PC-9 (cell line): ENCODE results near the gene PECR. TPM values are rescaled to one million over a fixed set of nuclear protein-coding genes. Genes with fewer than 3 reads are reported as not detected.

ENCODE experiments used
- BruUV-seq: library from RNA; stranded (reverse); fragments of 400-500 nt; replicated peaks from 2 replicates; lab custom pipeline; 2021; lab: Mats Ljungman, UMichigan
- CTCF ChIA-PET: fragments of 300-600 bp; sonication (Branson Sonifier 250); formaldehyde crosslinking; loops from one replicate; lab custom pipeline; 2022; ENCODE audit warnings: antibody characterized with exemption; lab: Charles Lee
- POLR2A ChIA-PET: fragments of 300-600 bp; sonication (Branson Sonifier 250); formaldehyde crosslinking; loops from one replicate; lab custom pipeline; 2022; ENCODE audit warnings: antibody characterized with exemption; ENCODE audit not compliant: unreplicated experiment; lab: Charles Lee
- DNase-seq, 2 experiments: peaks; one replicate each; pipeline versions ENCODE4 v3.0.0 to v3.0.0-alpha.2; 2015 to 2022; ENCODE audit warnings: mixed read lengths in 1 of 2
- H2AFZ ChIP-seq: fragments of 200-600 bp; sonication (generic); 2 replicates; pipeline ENCODE4 v1.8.1; 2017; ENCODE audit warnings: antibody characterized with exemption
- H3F3A ChIP-seq: fragments of 200-600 bp; sonication (generic); 2 replicates; pipeline ENCODE4 v1.8.1; 2017; ENCODE audit warnings: antibody characterized with exemption, mild to moderate bottlenecking, low read depth; ENCODE audit not compliant: insufficient read depth
- H3K27ac ChIP-seq: fragments of 200-600 bp; sonication (generic); 2 replicates; pipeline ENCODE4 v1.6.1; 2016; ENCODE audit warnings: mixed run types
- H3K27me3 ChIP-seq: fragments of 200-600 bp; sonication (generic); 2 replicates; pipeline ENCODE4 v1.6.1; 2016; ENCODE audit warnings: low read depth, mixed run types; ENCODE audit not compliant: insufficient read depth
- H3K36me3 ChIP-seq: fragments of 200-600 bp; sonication (generic); 2 replicates; pipeline ENCODE4 v1.6.1; 2016; ENCODE audit warnings: low read depth, mixed run types
- H3K4me1 ChIP-seq: fragments of 200-600 bp; sonication (generic); replicated peaks from 2 replicates; pipeline ENCODE4 v1.6.1; 2016; ENCODE audit warnings: mixed run types; ENCODE audit not compliant: insufficient read depth
- H3K4me2 ChIP-seq: fragments of 200-600 bp; sonication (generic); 2 replicates; pipeline ENCODE4 v1.6.1; 2017; ENCODE audit warnings: mixed run types
- H3K4me3 ChIP-seq: fragments of 200-600 bp; sonication (generic); 2 replicates; pipeline ENCODE4 v1.6.1; 2016; ENCODE audit warnings: mixed run types
- H3K79me2 ChIP-seq: fragments of 200-600 bp; sonication (generic); 2 replicates; pipeline ENCODE4 v1.6.1; 2017; ENCODE audit warnings: low read depth, mixed run types
- H3K9me2 ChIP-seq: fragments of 200-600 bp; sonication (generic); 2 replicates; pipeline ENCODE4 v1.8.1; 2017; ENCODE audit warnings: mild to moderate bottlenecking; ENCODE audit not compliant: insufficient read depth
- H3K9me3 ChIP-seq: fragments of 200-600 bp; sonication (generic); 2 replicates; pipeline ENCODE4 v1.8.1; 2016; ENCODE audit warnings: low read depth; ENCODE audit not compliant: insufficient read depth
- H4K20me1 ChIP-seq: fragments of 200-600 bp; sonication (generic); 2 replicates; pipeline ENCODE4 v1.8.1; 2017; ENCODE audit not compliant: insufficient read depth
- EZH2 ChIP-seq: fragments of 200-600 bp; sonication (generic); IDR thresholded peaks from 2 replicates; pipeline ENCODE4 v1.8.0; 2017; ENCODE audit warnings: antibody characterized with exemption, low read depth
- intact Hi-C: fragments of 100-400 bp; cut with micrococcal nuclease; formaldehyde crosslinking; loops from one replicate; pipeline ENCODE4 v1.10.0; 2022; ENCODE audit not compliant: unreplicated experiment
- total RNA-seq: library from RNA; stranded (reverse); gene quantifications from 2 replicates; pipeline ENCODE4 v1.2.3, GENCODE V29; 2021
- TF ChIP-seq, protein P1 (sequence below): fragments of 200-600 bp; sonication (generic); conservative IDR thresholded peaks from 2 replicates; pipeline ENCODE4 v1.6.1; 2017; ENCODE audit warnings: mixed run types, antibody characterized with exemption, mild to moderate bottlenecking, moderate library complexity

PECR gene
- total RNA-seq, 1 experiment from 2014 or later, result 10.8 TPM

DNA sequence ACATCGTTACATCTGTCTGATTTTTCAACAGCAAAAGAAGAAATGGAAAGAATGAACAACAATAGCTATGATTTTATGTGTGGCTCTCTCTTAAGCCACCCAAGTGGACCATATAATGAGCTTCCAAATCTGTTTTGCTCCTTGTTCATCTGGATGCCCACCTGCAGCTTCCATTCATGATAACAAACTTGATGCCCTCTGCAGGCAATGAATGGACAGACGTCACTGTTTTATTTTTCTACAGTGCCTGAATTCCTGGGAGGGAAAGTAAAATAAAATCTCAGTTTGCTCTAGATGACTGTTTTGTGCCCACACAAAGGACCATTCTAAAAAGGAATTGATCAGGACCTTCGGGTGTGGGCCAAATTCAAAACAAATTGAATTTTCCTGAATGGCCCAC is 73.2 kb downstream of the PECR start:
- peaks cover 85% of the 10 kb centered on the region for H3K79me2 ChIP-seq
- H3K9me3 ChIP-seq, result 0 out of 2 replicates have a peak, but pooled peaks cover 5% of the 10 kb centered on the region
- H2AFZ ChIP-seq, result no peak overlapping the region
- H3K4me1 ChIP-seq, result peaks cover 61% of the 10 kb centered on the region
- no TSS peak for BruUV-seq
- no peak for TF ChIP-seq EZH2
- TF ChIP-seq, protein P1, sequence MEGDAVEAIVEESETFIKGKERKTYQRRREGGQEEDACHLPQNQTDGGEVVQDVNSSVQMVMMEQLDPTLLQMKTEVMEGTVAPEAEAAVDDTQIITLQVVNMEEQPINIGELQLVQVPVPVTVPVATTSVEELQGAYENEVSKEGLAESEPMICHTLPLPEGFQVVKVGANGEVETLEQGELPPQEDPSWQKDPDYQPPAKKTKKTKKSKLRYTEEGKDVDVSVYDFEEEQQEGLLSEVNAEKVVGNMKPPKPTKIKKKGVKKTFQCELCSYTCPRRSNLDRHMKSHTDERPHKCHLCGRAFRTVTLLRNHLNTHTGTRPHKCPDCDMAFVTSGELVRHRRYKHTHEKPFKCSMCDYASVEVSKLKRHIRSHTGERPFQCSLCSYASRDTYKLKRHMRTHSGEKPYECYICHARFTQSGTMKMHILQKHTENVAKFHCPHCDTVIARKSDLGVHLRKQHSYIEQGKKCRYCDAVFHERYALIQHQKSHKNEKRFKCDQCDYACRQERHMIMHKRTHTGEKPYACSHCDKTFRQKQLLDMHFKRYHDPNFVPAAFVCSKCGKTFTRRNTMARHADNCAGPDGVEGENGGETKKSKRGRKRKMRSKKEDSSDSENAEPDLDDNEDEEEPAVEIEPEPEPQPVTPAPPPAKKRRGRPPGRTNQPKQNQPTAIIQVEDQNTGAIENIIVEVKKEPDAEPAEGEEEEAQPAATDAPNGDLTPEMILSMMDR, result no peak; the same call in 1 of the 2 replicates
- H3K27ac ChIP-seq, result peak overlapping the region; percentile 28; the same call in 1 of the 2 replicates
- no peaks in the 10 kb centered on the region for H3K9me2 ChIP-seq
- peaks cover 9% of the 10 kb centered on the region; the same call in 1 of the 2 replicates for H3K36me3 ChIP-seq
- CTCF ChIA-PET, result no interaction called here
- intact Hi-C loops, result no loop called here
- H4K20me1 ChIP-seq, result no peaks in the 10 kb centered on the region
- peaks cover 64% of the 10 kb centered on the region for H3F3A ChIP-seq
- no peaks in the 10 kb centered on the region for H3K27me3 ChIP-seq
- no peak overlapping the region for H3K4me2 ChIP-seq
- H3K4me3 ChIP-seq, result no peak overlapping the region
- POLR2A ChIA-PET, result interaction anchor here (0.7 kb wide), 1 partner anchor 34 kb away, joined by 3 read pairs; no protein-coding TSS in a partner anchor
- DNase-seq, result no peak

DNA sequence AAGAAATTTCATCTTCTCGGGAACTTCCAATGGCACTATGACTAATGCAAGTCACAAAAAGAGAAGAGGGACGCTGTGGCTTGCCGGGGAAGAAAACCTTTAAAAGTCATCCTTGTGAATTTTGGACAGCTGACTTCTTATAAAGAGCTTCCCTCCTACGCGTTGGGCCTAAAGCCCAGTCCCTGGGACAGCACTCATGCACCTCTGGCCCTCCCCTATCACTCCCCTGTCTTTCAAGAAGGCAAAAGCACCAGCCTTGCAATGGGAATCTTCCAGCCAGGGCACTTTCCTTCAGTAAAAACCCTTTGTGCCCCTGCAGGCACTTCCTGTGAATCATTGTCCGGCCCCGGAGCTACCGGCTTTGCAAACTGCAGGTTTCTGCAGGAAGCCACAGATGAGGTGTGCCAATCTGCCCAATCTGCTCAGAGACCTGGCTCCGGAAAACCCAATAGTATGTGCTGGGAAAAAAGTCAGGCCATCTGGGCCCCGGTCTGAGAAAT is 75.4 kb downstream of the PECR start:
- intact Hi-C loops, result loop anchor here (1.0 kb wide), 1 partner anchor 24 kb away; no protein-coding TSS in a partner anchor
- peaks cover 47% of the 10 kb centered on the region for H3F3A ChIP-seq
- no peak for TF ChIP-seq EZH2
- TF ChIP-seq, protein P1, result peak; percentile 5; the same call in 1 of the 2 replicates
- H2AFZ ChIP-seq, result no peak overlapping the region
- no peaks in the 10 kb centered on the region for H3K9me2 ChIP-seq
- H3K27ac ChIP-seq, result peak overlapping the region; percentile 98
- no peaks in the 10 kb centered on the region for H3K27me3 ChIP-seq
- peak overlapping the region; percentile 73 for H3K4me2 ChIP-seq
- H3K79me2 ChIP-seq, result peaks cover 92% of the 10 kb centered on the region
- no TSS peak for BruUV-seq
- ChIA-PET CTCF (interaction anchor here (0.6 kb wide), 2 partner anchors 15 to 48 kb away, joined by 5 to 7 read pairs; no protein-coding TSS in a partner anchor), POLR2A (no interaction called here)
- peak; percentile 74 to 93 for DNase-seq
- peaks cover 9% of the 10 kb centered on the region; the same call in 1 of the 2 replicates for H3K36me3 ChIP-seq
- H3K4me1 ChIP-seq, result peaks cover 68% of the 10 kb centered on the region
- H3K4me3 ChIP-seq, result peak overlapping the region; percentile 36
- H3K9me3 ChIP-seq, result 0 out of 2 replicates have a peak, but pooled peaks cover 5% of the 10 kb centered on the region
- 0 out of 2 replicates have a peak, but pooled peaks cover 3% of the 10 kb centered on the region for H4K20me1 ChIP-seq

DNA sequence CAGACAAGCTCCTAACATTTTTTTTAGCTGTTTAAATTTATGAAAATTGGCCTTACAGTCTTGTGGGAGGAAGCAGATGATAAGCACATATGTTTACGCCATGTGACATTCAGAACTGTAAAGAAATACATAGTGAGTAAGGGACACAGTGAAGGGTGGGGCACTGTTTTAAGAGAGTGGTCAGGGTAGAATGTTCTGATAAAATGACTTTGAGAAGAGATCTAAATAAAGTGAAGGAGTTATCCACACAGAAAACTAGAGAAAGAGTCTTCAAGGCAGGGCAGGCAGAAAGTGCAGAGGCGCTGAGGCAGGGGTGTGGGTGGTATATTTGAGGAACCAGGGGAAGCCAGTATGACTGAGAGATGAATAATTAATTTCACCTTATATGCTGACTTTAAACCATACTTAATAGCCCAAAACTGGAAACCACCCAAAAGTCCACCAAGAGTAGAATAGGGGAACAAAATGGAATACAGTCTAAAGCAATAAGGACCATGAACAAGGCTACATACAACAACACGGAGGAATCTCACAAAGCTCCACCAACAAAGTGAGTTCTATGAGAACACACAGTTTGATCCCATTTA is 76.8 kb downstream of the PECR start:
- no TSS peak for BruUV-seq
- no peak for DNase-seq
- H3K27me3 ChIP-seq, result no peaks in the 10 kb centered on the region
- POLR2A ChIA-PET, result no interaction called here
- H3K4me2 ChIP-seq, result peak overlapping the region; percentile 73
- peaks cover 41% of the 10 kb centered on the region for H3F3A ChIP-seq
- intact Hi-C loops, result no loop called here
- no peak for TF ChIP-seq EZH2
- TF ChIP-seq, protein P1, result no peak
- 0 out of 2 replicates have a peak, but pooled peaks cover 3% of the 10 kb centered on the region for H4K20me1 ChIP-seq
- peak overlapping the region; percentile 98 for H3K27ac ChIP-seq
- no peak overlapping the region for H2AFZ ChIP-seq
- peaks cover 92% of the 10 kb centered on the region for H3K79me2 ChIP-seq
- H3K9me2 ChIP-seq, result no peaks in the 10 kb centered on the region
- H3K9me3 ChIP-seq, result 0 out of 2 replicates have a peak, but pooled peaks cover 5% of the 10 kb centered on the region
- H3K36me3 ChIP-seq, result peaks cover 9% of the 10 kb centered on the region; the same call in 1 of the 2 replicates
- peaks cover 57% of the 10 kb centered on the region for H3K4me1 ChIP-seq
- no peak overlapping the region for H3K4me3 ChIP-seq
- CTCF ChIA-PET, result interaction anchor here (0.6 kb wide), 1 partner anchor 49 kb away, joined by 3 read pairs; no protein-coding TSS in a partner anchor
